Raji (cell line): ENCODE measurements around the gene ASNSD1.

Source experiments
- POLR2A ChIP-seq: IDR thresholded peaks from 2 replicates; pipeline ENCODE4 v1.6.1; 2011; ENCODE audit warnings: low read depth, low read length, control low read depth; ENCODE audit not compliant: insufficient read depth

The ASNSD1 gene

DNA sequence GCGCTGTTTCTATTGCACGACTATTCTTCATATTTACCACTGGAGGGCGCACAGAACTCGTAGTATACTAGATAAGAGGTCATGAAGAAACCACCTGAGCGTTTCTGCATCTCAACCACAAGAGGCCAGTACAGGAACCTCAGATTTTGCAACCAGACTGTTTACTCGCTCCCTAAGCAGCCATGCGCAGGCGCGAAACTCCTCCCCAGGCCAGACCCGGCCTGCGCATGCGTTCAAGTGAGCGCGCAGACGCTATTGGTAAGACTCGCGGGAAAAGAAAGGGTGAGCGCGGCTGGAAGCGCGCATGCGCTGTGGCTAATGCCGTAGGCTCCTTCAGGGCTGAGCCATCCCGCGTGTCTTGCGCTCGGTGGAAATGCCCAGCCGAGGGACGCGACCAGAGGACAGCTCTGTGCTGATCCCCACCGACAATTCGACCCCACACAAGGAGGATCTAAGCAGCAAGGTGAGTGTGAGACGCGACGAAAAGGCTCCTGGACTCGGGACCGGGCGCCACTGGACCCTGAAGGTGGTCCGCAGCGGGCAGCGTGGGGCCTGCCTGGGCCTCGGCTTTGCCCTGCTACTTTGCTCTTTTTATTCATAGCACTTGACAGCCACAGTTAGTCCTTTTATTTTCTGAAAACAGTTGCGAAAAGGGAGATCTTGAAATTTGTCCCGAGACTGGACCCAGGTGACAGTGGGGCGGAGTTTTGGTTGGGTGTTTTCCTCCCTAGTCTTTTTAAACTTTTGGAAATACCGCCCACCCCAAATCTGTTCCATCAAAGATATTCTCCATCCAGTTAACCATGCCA, at the start of gene ASNSD1:
Gene ASNSD1 (plus strand): TSS at position 312 of the 809 bp plus-strand sequence. CDS start 4,674 bp downstream, outside the sequence.
- TF ChIP-seq POLR2A = peak; percentile 99

DNA sequence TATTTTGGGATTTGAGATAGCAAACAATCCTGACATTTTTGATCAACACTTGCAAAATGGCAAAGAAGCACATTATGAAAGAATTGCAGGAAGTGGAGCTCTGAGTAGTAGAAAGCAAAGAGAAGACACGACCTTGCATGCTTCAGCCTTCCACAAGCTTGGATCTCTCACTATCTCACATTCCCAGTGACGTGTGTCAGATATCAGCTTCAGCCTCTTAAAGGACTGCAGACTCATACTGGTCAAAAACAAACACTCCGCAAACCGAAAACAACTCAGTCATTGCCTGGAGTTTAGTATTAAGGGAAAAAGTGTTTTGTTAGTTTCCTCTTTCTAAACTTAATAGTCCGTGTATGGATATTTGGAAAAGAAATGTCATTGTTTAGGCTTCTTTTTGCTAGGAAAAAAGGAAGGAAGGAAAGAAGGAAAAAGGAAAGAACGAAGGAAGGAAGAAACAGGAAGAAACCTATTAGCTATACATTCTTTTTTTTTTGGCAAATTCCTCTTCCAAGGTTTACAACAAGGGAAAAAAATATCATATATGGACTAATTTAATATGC, 48.1 kb upstream of the ASNSD1 start:
- TF ChIP-seq POLR2A = no peak

GRCh38 chr2:189613650-189614420, 47.4 kb upstream of the ASNSD1 start:
- TF ChIP-seq POLR2A = no peak

DNA sequence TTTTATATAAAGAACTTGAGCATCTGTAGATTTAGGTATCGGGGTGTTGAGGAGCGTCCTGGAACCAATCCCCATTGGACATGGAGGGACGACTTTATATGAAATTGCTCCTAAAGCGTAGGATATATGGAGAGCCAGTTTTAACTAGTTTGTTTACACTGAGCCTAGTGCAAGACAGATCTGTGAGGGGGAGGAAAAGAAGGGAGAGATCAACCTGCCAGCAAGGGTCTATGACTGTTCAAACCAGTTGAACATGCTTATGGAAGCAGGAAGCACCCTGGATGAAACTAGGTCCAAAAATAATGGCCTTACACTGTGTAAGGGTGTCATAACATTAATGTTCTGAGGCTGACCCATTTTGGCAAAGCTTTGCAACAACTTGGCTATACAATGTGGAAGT, 46.7 kb upstream of the ASNSD1 start:
- TF ChIP-seq POLR2A = no peak

- TF ChIP-seq POLR2A = no peak
These were observed 43.1 kb upstream of the ASNSD1 start for GRCh38 chr2:189618197-189618596.

DNA sequence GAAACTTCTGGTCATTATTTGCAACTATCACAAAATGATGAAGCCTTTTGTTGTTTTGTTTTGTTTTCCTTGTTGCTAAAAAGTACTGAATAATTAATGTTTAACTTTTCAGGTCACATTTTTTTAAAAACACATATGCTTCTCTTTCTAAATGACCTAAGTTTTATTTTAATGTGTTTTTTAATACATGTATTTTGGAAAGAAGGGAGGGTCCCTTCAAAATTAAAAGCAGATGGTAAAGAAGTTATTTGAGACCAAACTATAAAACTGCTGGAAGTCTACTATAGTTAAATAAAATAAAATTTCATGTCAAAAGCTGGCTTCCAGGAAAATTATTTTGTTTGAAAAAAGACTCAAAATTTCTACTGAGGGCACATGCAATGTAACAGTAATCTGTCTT, 39.5 kb upstream of the ASNSD1 start:
- no peak for TF ChIP-seq POLR2A

GRCh38 chr2:189623049-189623448, 38.2 kb upstream of the ASNSD1 start:
- TF ChIP-seq POLR2A = no peak

DNA sequence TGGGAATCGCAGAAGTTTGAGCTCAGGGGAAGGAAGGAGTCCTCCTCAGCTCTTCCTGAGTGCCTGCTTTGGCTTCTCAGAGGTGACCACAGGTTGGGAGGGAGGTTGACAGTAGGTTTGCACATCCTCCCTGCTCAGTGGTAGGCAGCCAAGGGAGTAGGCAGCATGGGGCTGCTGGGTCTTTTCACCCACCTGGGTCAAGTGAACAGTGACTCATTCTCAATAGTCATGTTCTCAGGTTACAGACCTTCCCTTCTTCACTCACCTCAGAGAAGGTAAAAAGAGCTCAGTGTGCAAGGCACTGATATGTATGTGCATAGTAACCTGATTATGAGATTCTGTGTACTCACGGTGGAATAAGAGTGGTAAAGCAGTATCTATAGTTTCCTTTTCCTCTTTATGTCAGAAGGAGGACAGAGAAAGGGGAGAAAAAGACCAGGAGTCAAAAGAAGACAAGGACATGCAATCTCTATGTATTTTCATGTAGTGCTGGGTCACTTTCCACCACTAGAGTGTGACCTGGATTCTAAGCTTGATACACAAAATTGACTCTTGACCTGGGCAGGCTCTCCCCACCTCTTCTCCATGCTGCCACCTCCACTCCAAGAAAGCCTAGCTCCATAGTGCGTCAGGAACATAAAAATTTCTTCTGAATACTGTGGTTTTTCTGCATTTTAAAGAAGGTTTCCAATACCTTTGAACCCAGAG, 36.5 kb upstream of the ASNSD1 start:
- no peak for TF ChIP-seq POLR2A

- TF ChIP-seq POLR2A = no peak
These were observed 35.6 kb upstream of the ASNSD1 start for GRCh38 chr2:189625636-189626035.

DNA sequence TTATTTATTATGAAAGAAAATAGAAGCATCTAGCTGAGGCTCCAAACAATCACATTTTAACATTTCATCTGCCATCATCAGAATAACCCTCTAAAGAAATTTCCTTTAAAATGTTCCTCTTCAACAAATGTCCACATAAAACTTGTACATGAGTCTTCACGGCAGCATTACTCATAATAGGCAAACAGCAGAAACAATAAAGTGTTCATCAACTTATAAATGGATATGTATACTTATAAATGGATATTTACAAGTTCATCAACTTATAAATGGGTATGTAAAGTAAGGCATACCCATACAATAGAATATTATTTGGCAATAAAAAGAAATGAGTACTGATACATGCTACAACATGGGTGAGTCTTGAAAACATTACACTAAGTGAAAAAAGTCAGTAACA, 33.5 kb upstream of the ASNSD1 start:
- no peak for TF ChIP-seq POLR2A

DNA sequence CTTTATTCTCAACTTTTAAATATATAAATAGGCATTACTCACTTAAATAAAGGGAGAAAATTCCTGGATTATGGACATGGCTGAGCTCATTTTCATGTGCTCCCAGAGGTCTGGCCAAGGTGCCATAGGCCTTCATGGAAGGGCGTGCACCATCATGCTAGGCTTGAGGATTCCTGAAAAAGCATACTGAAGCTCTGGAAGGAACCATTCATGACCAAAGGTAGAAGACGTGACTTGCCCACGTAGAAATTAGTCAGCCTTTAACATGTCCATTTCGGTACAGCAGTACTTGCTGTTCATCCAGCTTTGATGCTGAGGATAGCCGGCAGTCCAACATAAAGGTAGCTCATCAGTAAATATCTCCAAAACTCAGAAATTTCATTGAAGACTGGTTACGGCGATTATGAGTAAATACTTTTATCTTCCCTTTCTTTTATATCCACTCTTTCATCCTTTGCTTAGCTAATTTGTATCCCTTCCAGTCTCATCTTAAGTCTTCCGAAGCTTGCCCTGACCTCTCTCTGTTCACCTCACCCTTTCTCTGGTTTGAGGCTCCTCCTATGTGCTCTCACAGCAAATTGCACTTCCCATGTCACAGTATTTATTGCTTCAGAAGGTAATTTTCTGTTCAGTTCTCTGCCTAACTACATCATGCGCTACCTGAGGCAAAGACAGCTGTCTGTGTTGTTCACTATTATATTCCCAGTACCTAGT, 32.3 kb upstream of the ASNSD1 start:
- TF ChIP-seq POLR2A = no peak

GRCh38 chr2:189629531-189630453, 31.5 kb upstream of the ASNSD1 start:
- TF ChIP-seq POLR2A = no peak

- no peak for TF ChIP-seq POLR2A
These were observed 29.4 kb upstream of the ASNSD1 start for GRCh38 chr2:189631849-189632248.

DNA sequence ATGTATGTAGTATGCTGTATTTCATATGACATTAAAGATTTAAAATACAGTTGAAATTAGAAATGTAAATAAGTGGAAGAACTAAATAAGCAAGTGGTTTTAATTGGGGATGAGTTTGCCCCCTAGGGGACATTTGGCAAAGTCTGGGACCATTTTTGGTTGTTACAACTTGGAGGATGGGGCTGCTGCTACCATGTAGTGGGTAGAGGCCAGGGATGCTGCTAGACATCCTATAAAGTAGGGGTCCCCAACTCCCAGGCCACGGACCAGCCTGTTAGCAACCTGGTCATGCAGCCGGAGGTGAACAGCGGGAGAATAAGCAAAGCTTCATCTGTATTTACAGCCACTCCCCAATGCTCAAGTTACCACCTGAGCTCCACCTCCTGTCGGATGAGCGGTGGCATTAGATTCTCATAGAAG, 27.9 kb upstream of the ASNSD1 start:
- TF ChIP-seq POLR2A = no peak

GRCh38 chr2:189635353-189635752, 25.9 kb upstream of the ASNSD1 start:
- TF ChIP-seq POLR2A = no peak
